ENCODE measurements around the gene CACNA1C.

CACNA1C gene

GRCh38 chr12:2456122-2456812 is 403.5 kb downstream of the CACNA1C start:
- no peak for DNase-seq (ENCODE audit: low read depth in 2 of 2)

DNA sequence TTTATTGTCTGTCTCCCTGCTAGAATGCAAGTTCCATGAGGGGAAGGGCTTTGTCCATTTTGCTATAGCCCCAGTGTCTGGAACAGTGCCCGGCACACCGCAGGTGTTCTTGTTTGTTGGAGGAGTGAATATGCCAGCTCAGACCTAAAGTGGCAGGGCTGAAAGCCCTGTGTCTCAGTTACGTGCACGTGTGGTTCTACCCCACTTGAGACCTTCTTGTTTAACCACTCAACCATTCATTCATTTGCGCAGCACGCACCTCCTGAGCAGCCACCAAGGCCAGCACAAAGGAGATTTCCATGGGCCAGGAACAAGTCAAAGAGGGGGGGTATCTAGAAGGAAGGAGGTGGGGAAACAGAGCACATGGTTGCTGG is 404.0 kb downstream of the CACNA1C start:
- no peak for DNase-seq (ENCODE audit: low read depth in 2 of 2)

DNA sequence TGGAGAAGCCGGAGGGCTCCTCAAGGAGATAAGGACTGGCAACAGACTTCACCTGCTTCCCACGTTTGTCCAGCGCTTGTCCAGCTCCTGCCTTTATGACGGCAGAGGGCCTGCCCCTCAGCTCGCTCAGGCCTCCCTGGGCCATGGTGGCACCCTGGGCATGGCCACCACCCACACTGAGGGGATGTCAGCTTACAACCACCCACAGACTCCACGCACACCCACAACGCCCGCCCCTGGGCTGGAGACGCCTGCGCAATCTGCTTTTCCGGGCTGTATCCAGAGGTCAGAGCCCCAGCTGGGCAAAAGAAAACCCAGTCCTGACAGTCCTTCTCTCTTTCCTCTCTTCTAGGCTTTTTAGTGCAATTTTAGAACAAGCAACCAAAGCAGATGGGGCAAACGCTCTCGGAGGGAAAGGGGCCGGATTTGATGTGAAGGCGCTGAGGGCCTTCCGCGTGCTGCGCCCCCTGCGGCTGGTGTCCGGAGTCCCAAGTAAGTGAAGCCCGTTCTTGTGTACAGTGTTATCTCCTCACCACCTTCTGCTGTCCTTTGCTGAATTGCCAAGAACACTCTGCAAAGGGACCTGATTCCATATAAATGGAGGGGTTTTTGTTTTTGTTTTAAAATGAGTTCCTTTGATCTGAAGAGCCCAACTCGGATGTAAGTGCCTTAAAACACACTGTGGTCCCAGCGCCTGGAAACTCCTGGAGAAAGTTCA is 404.6 kb downstream of the CACNA1C start:
- DNase-seq (ENCODE audit: low read depth in 2 of 2) = no peak

- DNase-seq (ENCODE audit: low read depth in 2 of 2) = no peak
Observed at GRCh38 chr12:2457933-2458414, 405.2 kb downstream of the CACNA1C start.

GRCh38 chr12:2460051-2460670 is 407.4 kb downstream of the CACNA1C start:
- no peak for DNase-seq (ENCODE audit: low read depth in 2 of 2)

- no peak for DNase-seq (ENCODE audit: low read depth in 2 of 2)
Observed at GRCh38 chr12:2461046-2461445, 408.3 kb downstream of the CACNA1C start.

DNA sequence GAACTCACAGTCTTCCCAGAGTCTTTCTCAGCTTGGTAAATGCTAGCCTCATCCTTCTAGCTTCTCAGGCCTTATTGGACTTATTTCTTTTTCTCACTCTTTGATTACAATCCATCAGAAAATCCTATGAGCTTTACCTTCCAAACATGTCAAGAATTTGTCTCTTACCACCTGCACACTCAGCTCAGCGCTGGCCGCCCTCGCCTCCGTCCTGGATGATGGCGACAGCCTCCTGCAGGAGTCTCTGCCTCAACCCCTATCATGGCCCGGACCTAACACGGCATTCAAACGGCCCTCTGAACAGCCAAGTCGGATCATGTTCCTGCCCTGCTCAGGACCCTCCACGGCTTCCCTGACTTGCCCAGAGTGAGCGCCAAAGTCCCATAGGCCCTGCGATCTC is 408.9 kb downstream of the CACNA1C start:
- DNase-seq (ENCODE audit: low read depth in 2 of 2) = no peak

- no peak for DNase-seq (ENCODE audit: low read depth in 2 of 2)
Observed at GRCh38 chr12:2462087-2462486, 409.3 kb downstream of the CACNA1C start.

GRCh38 chr12:2463719-2464118 is 410.9 kb downstream of the CACNA1C start:
- no peak for DNase-seq (ENCODE audit: low read depth in 2 of 2)

DNA sequence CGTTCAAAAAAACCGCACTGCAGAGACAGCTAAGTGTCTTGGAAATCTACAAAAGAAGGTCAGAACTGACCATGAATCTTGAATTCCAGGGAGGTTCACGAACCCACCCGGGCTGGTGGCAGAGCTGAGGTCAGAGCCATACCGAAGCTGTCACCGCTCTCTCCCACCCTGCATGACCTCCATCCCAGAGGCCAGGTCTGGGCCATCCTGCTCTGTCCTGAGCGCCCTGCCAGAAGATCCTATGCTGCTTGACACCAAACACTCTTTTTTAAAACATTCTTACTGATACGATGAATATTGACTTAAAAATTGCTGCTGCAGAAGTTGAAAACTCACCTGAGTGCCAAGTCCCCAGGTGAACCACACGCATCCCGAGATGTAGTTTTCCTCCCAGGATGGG is 412.9 kb downstream of the CACNA1C start:
- no peak for DNase-seq (ENCODE audit: low read depth in 2 of 2)

DNA sequence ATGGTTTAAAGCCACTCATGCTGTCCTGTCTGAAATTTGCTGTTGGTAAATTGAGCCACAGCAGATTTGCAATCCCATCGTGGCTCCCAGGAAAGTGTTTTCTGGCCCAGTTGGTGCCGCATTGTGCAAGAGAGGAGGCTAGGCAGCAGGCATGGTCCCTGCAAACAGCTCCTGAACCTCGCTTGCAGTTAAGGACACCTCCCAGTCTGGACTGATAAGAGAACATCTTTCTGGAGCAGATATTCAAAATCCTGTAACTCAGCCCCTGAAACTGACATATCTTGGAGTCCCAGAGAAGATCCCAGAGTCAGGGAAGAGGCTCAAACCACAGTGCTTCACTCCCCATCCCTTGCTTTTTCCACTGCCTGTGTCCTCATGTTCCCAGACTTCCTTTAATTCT is 413.4 kb downstream of the CACNA1C start:
- DNase-seq (ENCODE audit: low read depth in 2 of 2) = no peak

- no peak for DNase-seq (ENCODE audit: low read depth in 2 of 2)
Observed at GRCh38 chr12:2467447-2468195, 414.8 kb downstream of the CACNA1C start.

- no peak for DNase-seq (ENCODE audit: low read depth in 2 of 2)
Observed at GRCh38 chr12:2475984-2476383, 423.2 kb downstream of the CACNA1C start.

DNA sequence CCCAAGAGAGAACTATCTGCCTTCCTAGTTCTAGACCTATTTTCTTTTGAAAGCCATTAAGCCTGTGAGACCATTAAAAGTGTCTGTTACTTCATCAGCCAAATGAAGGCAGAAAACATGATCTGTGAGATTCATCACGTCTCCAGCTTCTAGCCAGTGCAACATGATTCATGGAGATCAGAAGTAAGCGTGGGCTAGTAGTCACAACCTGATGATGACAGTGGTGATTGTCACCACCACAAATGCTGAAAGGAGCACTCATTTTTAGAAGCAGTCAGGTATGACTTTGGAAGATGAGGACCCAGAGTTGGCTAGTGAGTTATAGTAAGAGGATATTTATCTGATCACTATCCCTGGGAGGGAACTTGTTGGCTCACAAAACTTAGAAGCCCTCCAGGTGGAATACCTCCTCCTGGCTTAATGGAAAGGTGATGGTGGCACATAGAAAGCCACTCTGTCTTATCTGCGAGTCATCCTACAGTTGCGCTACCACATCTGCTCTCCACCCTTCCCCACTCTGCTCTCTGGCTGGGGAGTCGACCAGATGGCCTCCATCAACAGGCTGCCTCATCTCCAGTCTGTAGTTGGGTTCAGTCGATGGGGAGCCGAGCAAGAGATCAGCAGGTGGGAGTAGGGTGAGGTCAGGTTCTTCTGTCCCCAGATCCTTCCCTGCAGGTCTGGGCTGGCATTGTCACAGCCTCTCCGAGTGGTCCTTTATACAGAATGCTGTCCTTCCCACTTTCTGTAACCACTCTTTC is 424.4 kb downstream of the CACNA1C start:
- no peak for DNase-seq (ENCODE audit: low read depth in 2 of 2)

DNA sequence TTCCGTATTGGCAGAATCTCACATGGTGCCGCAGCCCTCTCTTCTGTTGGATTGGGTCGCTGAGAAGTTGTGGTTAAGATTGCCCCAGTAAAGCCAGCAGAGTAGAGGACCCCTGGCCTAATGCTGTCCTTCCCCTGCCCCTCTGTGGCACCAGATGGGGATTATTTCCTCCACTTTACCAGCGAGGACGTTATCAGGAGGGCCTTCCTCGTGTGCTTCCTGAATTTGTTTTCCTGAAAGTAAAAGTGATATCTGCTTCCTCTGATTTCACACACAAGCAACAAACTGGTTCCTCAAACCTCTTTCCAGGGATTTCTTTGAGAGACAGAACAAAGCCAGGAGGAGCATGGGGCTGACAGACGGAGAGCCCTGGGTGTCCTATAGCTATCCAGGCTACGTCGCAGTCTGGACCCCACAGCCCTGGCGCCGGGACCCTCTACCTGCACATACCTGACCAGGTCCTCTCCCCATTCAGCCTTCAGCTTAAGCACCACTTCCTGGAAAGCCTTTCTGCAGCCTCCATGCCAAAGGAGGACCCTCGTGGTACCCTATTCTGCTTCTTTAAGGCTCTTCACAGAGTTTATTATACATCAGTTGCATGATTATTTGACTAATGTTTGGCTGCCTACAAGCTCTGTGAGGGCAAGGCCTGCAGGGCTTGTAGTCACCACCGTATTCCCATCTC is 427.2 kb downstream of the CACNA1C start:
- no peak for DNase-seq (ENCODE audit: low read depth in 2 of 2)

DNA sequence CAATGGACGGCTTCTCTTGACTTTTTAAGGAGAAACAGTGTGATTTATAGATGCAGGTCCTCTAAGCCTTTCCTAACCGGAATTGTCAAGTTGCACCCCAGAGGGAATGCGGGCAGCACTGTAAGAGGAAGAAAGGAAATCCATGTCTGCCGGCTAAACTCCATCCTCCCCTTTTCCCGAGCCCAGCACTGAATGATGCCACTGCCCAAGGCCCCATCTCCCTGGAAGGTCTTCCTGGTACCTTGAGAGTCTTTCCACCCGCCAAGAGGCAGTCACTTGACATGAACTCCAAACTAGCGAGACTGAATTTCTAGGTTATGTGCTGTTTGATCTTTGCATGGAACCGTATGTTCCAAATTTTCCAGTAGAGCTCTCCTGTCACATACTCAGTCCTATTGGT is 428.6 kb downstream of the CACNA1C start:
- DNase-seq (ENCODE audit: low read depth in 2 of 2) = no peak

GRCh38 chr12:2481951-2482350 is 429.2 kb downstream of the CACNA1C start:
- DNase-seq (ENCODE audit: low read depth in 2 of 2) = no peak

DNA sequence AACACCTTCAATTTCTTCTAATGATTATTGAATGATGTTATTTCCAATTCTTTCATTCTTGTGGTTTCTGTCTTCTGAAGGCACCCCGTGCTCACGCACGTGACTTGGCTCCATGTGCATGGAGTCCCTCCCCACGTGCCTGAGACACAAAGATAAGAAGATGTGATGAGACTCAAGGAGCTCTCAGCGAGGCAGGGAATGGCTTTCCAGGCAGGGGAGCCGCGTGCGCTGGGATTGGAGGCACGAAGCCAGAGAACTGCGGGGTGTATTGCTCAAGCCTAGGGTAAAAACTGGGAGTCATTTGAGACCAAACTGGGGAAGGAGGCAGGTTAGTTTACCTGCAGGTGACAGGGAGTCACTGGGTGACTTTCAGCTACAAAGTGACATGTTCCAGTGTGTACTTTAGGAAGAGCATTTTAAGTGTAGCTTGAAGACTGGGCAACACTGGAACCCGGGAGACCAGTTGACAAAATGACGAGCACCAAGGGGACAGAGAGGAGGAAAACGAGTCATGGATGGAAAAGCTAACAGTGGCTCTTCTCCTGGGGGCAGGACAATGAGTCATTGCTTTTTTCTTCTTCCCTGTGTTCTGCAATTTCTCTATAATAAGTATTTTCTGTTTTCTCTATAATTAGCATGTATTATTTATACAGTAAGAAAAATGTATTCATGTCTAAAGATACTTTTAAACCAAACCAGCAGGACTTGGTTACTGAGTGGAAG is 430.3 kb downstream of the CACNA1C start:
- no peak for DNase-seq (ENCODE audit: low read depth in 2 of 2)

GRCh38 chr12:2483713-2484112 is 430.9 kb downstream of the CACNA1C start:
- DNase-seq (ENCODE audit: low read depth in 2 of 2) = no peak

- DNase-seq (ENCODE audit: low read depth in 2 of 2) = no peak
Observed at GRCh38 chr12:2484141-2484776, 431.5 kb downstream of the CACNA1C start.

All from stimulated activated CD8-positive, alpha-beta memory T cell treated with anti-CD3 and anti-CD28 coated beads, Interleukin-2, amount 100 ng/mL, for 1 hour (primary cell).